MM.1S (cell line): Measurements from ENCODE around the gene TEFM.

Experiments used
- DNase-seq: peaks from one replicate; pipeline ENCODE4 v3.0.0-alpha.2; 2015
- H2AFZ ChIP-seq: fragments of 300-600 bp; sonication (generic); 2 replicates; pipeline ENCODE4 v1.6.0; 2016; ENCODE audit warnings: antibody characterized with exemption, low read length
- H3F3A ChIP-seq: fragments of 300-600 bp; sonication (generic); 2 replicates; pipeline ENCODE4 v1.6.1; 2016; ENCODE audit warnings: mild to moderate bottlenecking, antibody characterized with exemption, low read length, moderate library complexity, mixed read lengths; ENCODE audit not compliant: insufficient read depth
- H3K27ac ChIP-seq: fragments of 300-600 bp; sonication (generic); 2 replicates; pipeline ENCODE4 v1.5.1; 2016; ENCODE audit warnings: mild to moderate bottlenecking, low read length
- H3K27me3 ChIP-seq: fragments of 300-600 bp; sonication (generic); replicated peaks from 2 replicates; pipeline ENCODE4 v1.6.0; 2016; ENCODE audit warnings: low read length; ENCODE audit not compliant: insufficient read depth
- H3K36me3 ChIP-seq: fragments of 300-600 bp; sonication (generic); replicated peaks from 2 replicates; pipeline ENCODE4 v1.6.1; 2016; ENCODE audit warnings: mild to moderate bottlenecking, low read length, mixed read lengths; ENCODE audit not compliant: insufficient read depth
- H3K4me1 ChIP-seq: fragments of 300-600 bp; sonication (generic); 2 replicates; pipeline ENCODE4 v1.6.1; 2016; ENCODE audit warnings: low read length, mixed read lengths
- H3K4me2 ChIP-seq: fragments of 300-600 bp; sonication (generic); 2 replicates; pipeline ENCODE4 v1.6.0; 2016; ENCODE audit warnings: low read depth, low read length
- H3K4me3 ChIP-seq: fragments of 300-600 bp; sonication (generic); 2 replicates; pipeline ENCODE4 v1.5.1; 2016; ENCODE audit warnings: low read length, mixed read lengths
- H3K79me2 ChIP-seq: fragments of 300-600 bp; sonication (generic); 2 replicates; pipeline ENCODE4 v1.6.1; 2016; ENCODE audit warnings: mixed run types, low read length, mixed read lengths
- H3K9ac ChIP-seq: fragments of 300-600 bp; sonication (generic); 2 replicates; pipeline ENCODE4 v1.6.1; 2016; ENCODE audit warnings: low read length, mixed read lengths
- H3K9me2 ChIP-seq: fragments of 300-600 bp; sonication (generic); replicated peaks from 2 replicates; pipeline ENCODE4 v1.6.1; 2016; ENCODE audit warnings: mild to moderate bottlenecking, low read length, mixed read lengths; ENCODE audit not compliant: insufficient read depth
- H3K9me3 ChIP-seq: fragments of 300-600 bp; sonication (generic); replicated peaks from 2 replicates; pipeline ENCODE4 v1.6.1; 2016; ENCODE audit warnings: mild to moderate bottlenecking, low read length, mixed read lengths; ENCODE audit not compliant: insufficient read depth
- H4K20me1 ChIP-seq: fragments of 300-600 bp; sonication (generic); 2 replicates; pipeline ENCODE4 v1.6.1; 2016; ENCODE audit warnings: mild to moderate bottlenecking, low read length, moderate library complexity, mixed read lengths; ENCODE audit not compliant: insufficient read depth
- CTCF ChIP-seq: fragments of 300-600 bp; sonication (generic); IDR thresholded peaks from 2 replicates; pipeline ENCODE4 v1.5.1; 2016; ENCODE audit warnings: antibody characterized with exemption, low read length, mixed read lengths
- EZH2 ChIP-seq: fragments of 300-600 bp; sonication (generic); optimal IDR thresholded peaks from 2 replicates; pipeline ENCODE3; 2017; ENCODE audit warnings: low read depth, mild to moderate bottlenecking, antibody characterized with exemption, low read length, mixed read lengths
- EZH2phosphoT487 ChIP-seq: fragments of 300-600 bp; sonication (generic); IDR thresholded peaks from 2 replicates; pipeline ENCODE4 v1.6.1; 2018; ENCODE audit warnings: antibody characterized with exemption, low read length

TEFM gene

GRCh38 chr17:30906101-30906911 lies at the start of gene TEFM:
Gene TEFM (minus strand): TSS chr17:30906238. CDS start chr17:30906198, 40 bp downstream.
- no peak for TF ChIP-seq EZH2
- TF ChIP-seq EZH2phosphoT487: no peak
- TF ChIP-seq CTCF: no peak
- H3K27me3 ChIP-seq: no peaks in the 10 kb centered on the region
- peak within 1 kb of the TSS; percentile 81 for H3K9ac ChIP-seq
- peaks cover 13% of the 10 kb centered on the region for H3F3A ChIP-seq
- H4K20me1 ChIP-seq: no peaks in the 10 kb centered on the region
- no peaks in the 10 kb centered on the region for H3K36me3 ChIP-seq
- peaks cover 35% of the 10 kb centered on the region for H3K79me2 ChIP-seq
- H3K4me3 ChIP-seq: peak within 1 kb of the TSS; percentile 94
- H3K9me3 ChIP-seq: no peaks in the 10 kb centered on the region
- H3K27ac ChIP-seq: peak within 1 kb of the TSS; percentile 6; the same call in 1 of the 2 replicates
- peak within 1 kb of the TSS; percentile 76 for H3K4me2 ChIP-seq
- H3K9me2 ChIP-seq: no peaks in the 10 kb centered on the region
- peak; percentile 91 for DNase-seq
- H2AFZ ChIP-seq: peak within 1 kb of the TSS; percentile 96
- H3K4me1 ChIP-seq: no peaks in the 10 kb centered on the region

- Histone ChIP-seq H3K27ac (no peak overlapping the region), H3K4me2 (no peak overlapping the region), H3K4me1 (no peaks in the 10 kb centered on the region), H3K9ac (no peak overlapping the region), H3K79me2 (no peaks in the 10 kb centered on the region), H3K27me3 (0 out of 2 replicates have a peak, but pooled peaks cover 6% of the 10 kb centered on the region), H4K20me1 (no peaks in the 10 kb centered on the region), H3K9me3 (no peaks in the 10 kb centered on the region), H3F3A (no peaks in the 10 kb centered on the region), H2AFZ (no peak overlapping the region), H3K4me3 (no peak overlapping the region), H3K36me3 (no peaks in the 10 kb centered on the region), H3K9me2 (no peaks in the 10 kb centered on the region)
- DNase-seq: no peak
- TF ChIP-seq EZH2phosphoT487 (no peak), CTCF (no peak), EZH2 (no peak)
Measured at GRCh38 chr17:30954046-30954830, 48.2 kb upstream of the TEFM start.

GRCh38 chr17:30952638-30953393 lies 46.8 kb upstream of the TEFM start:
- TF ChIP-seq EZH2phosphoT487: no peak
- no peak for TF ChIP-seq EZH2
- TF ChIP-seq CTCF: no peak

More at GRCh38 chr17:30952638-30953393, 46.8 kb upstream of the TEFM start:
- Histone ChIP-seq H3K9ac (no peak overlapping the region), H3K27ac (no peak overlapping the region), H3K9me2 (no peaks in the 10 kb centered on the region), H3K27me3 (no peaks in the 10 kb centered on the region), H3K4me2 (no peak overlapping the region), H3K4me1 (no peaks in the 10 kb centered on the region), H3K79me2 (no peaks in the 10 kb centered on the region), H3F3A (no peaks in the 10 kb centered on the region), H4K20me1 (no peaks in the 10 kb centered on the region), H3K9me3 (no peaks in the 10 kb centered on the region), H2AFZ (no peak overlapping the region), H3K4me3 (no peak overlapping the region), H3K36me3 (no peaks in the 10 kb centered on the region)
- no peak for DNase-seq
